K562 (cell line): ENCODE data around the gene ZNF385C. TPM values are rescaled to one million over a fixed set of nuclear protein-coding genes. Genes with fewer than 3 reads are reported as not detected.

Experiments
- CTCF ChIP-seq, 3 experiments: IDR thresholded peaks in 2 of 3; conservative IDR thresholded peaks in 1 of 3; 2 replicates each; pipeline ENCODE4 v1.5.1; 2011 to 2012; ENCODE audit warnings: low read length in 3 of 3, mild to moderate bottlenecking in 3 of 3, control low read depth in 2 of 3, improper control_type of control experiment in 1 of 3, inconsistent platforms in 1 of 3, low read depth in 1 of 3, mixed read lengths in 1 of 3, moderate library complexity in 1 of 3; ENCODE audit not compliant: insufficient read depth in 2 of 3
- ID3 ChIP-seq, 2 experiments: fragments of 250-450 bp in 1 of 2; fragments of 450-650 bp in 1 of 2; sonication (Bioruptor Pico) in 1 of 2; IDR thresholded peaks; 2 replicates each; pipeline versions ENCODE4 v1.6.1 to v1.8.0; 2016 to 2021; ENCODE audit warnings: mild to moderate bottlenecking in 2 of 2, moderate library complexity in 2 of 2, missing compliant biosample characterization in 1 of 2, missing genetic modification characterization in 1 of 2
- KLF13 ChIP-seq: fragments of 450-650 bp; IDR thresholded peaks from 2 replicates; pipeline ENCODE4 v1.6.1; 2016; ENCODE audit warnings: missing genetic modification characterization, low read depth, mild to moderate bottlenecking, missing compliant biosample characterization, moderate library complexity, borderline replicate concordance
- MAFF ChIP-seq: IDR thresholded peaks from 2 replicates; pipeline ENCODE4 v1.6.1; 2012; ENCODE audit warnings: low read length, improper control_type of control experiment
- MAZ ChIP-seq, 2 experiments: fragments of 450-650 bp in 1 of 2; sonication (generic) in 1 of 2; formaldehyde crosslinking; IDR thresholded peaks in 1 of 2; conservative IDR thresholded peaks in 1 of 2; 2 replicates each; pipeline versions ENCODE4 v1.4.0 to v1.5.0; 2020; ENCODE audit warnings: mild to moderate bottlenecking in 1 of 2, missing genetic modification reagents in 1 of 2
- MTA3 ChIP-seq: fragments of 450-650 bp; formaldehyde crosslinking; IDR thresholded peaks from 2 replicates; pipeline ENCODE4 v1.6.1; 2017; ENCODE audit warnings: mild to moderate bottlenecking, borderline replicate concordance
- POLR3G ChIP-seq: IDR thresholded peaks from 2 replicates; pipeline ENCODE4 v1.6.1; 2011; ENCODE audit not compliant: insufficient read length, insufficient replicate concordance; ENCODE audit errors: extremely low read depth
- TOE1 ChIP-seq, 2 experiments: fragments of 450-650 bp in 1 of 2; sonication (generic) in 1 of 2; formaldehyde crosslinking in 1 of 2; IDR thresholded peaks; 2 replicates each; pipeline versions ENCODE4 v1.7.1 to v1.8.0; 2016 to 2022; ENCODE audit warnings: borderline replicate concordance in 2 of 2, mild to moderate bottlenecking in 2 of 2, antibody characterized with exemption in 1 of 2, inconsistent platforms in 1 of 2, low read depth in 1 of 2, missing genetic modification reagents in 1 of 2, moderate library complexity in 1 of 2
- WHSC1 ChIP-seq: IDR thresholded peaks from one replicate; pipeline ENCODE4 v1.6.1; 2012; ENCODE audit warnings: low read length, control low read depth, inconsistent platforms
- XRCC5 ChIP-seq: fragments of 200-400 bp; formaldehyde crosslinking; IDR thresholded peaks from 2 replicates; pipeline ENCODE4 v1.6.1; 2017; ENCODE audit warnings: low read depth, mild to moderate bottlenecking, low read length
- ZBTB2 ChIP-seq: fragments of 450-650 bp; IDR thresholded peaks from 2 replicates; pipeline ENCODE4 v1.6.1; 2016; ENCODE audit warnings: antibody characterized with exemption
- polyA plus RNA-seq, 8 experiments: library from polyadenylated mRNA; depleted of rRNA in 4 of 8; stranded (reverse) in 5 of 8; unstranded in 3 of 8; fragments of >200 nt; fragmentation: Nextera tagmentation in 2 of 8; fragmentation: Illumina TruSeq in 1 of 8; extraction: Ambion mirVana in 2 of 8; extraction: Trizol in 1 of 8; gene quantifications; 2 replicates each; pipeline versions ENCODE4 v1.2.1 to v1.2.3, GENCODE V29; 2011 to 2014; ENCODE audit warnings: inconsistent platforms in 1 of 8, missing spikeins in 1 of 8
- total RNA-seq, 7 experiments: library from RNA; depleted of rRNA in 6 of 7; stranded (reverse); fragments of >200 nt in 6 of 7; fragmentation: Illumina TruSeq in 2 of 7; extraction: Trizol in 2 of 7; gene quantifications; 2 replicates each; pipeline versions ENCODE4 v1.2.1 to v1.2.3, GENCODE V29; 2011 to 2021; ENCODE audit warnings: low replicate concordance in 1 of 7
- TF ChIP-seq, protein P1 (sequence below): fragments of 250-450 bp; sonication (Bioruptor Pico); IDR thresholded peaks from 2 replicates; pipeline ENCODE4 v1.4.0; 2020

Gene ZNF385C
- total and polyA plus RNA-seq, 9 of the 15 experiments (the other 6 are each of a cell fraction or from before 2014, with no cell fraction given), result 0.03 to 0.35 (median 0.18) TPM; not detected in 1

- TF ChIP-seq, protein P1, sequence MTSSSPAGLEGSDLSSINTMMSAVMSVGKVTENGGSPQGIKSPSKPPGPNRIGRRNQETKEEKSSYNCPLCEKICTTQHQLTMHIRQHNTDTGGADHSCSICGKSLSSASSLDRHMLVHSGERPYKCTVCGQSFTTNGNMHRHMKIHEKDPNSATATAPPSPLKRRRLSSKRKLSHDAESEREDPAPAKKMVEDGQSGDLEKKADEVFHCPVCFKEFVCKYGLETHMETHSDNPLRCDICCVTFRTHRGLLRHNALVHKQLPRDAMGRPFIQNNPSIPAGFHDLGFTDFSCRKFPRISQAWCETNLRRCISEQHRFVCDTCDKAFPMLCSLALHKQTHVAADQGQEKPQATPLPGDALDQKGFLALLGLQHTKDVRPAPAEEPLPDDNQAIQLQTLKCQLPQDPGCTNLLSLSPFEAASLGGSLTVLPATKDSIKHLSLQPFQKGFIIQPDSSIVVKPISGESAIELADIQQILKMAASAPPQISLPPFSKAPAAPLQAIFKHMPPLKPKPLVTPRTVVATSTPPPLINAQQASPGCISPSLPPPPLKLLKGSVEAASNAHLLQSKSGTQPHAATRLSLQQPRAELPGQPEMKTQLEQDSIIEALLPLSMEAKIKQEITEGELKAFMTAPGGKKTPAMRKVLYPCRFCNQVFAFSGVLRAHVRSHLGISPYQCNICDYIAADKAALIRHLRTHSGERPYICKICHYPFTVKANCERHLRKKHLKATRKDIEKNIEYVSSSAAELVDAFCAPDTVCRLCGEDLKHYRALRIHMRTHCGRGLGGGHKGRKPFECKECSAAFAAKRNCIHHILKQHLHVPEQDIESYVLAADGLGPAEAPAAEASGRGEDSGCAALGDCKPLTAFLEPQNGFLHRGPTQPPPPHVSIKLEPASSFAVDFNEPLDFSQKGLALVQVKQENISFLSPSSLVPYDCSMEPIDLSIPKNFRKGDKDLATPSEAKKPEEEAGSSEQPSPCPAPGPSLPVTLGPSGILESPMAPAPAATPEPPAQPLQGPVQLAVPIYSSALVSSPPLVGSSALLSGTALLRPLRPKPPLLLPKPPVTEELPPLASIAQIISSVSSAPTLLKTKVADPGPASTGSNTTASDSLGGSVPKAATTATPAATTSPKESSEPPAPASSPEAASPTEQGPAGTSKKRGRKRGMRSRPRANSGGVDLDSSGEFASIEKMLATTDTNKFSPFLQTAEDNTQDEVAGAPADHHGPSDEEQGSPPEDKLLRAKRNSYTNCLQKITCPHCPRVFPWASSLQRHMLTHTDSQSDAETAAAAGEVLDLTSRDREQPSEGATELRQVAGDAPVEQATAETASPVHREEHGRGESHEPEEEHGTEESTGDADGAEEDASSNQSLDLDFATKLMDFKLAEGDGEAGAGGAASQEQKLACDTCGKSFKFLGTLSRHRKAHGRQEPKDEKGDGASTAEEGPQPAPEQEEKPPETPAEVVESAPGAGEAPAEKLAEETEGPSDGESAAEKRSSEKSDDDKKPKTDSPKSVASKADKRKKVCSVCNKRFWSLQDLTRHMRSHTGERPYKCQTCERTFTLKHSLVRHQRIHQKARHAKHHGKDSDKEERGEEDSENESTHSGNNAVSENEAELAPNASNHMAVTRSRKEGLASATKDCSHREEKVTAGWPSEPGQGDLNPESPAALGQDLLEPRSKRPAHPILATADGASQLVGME (CRISPR knock-in tag), result no peak
- no peak for TF ChIP-seq KLF13 (tag)
- TF ChIP-seq MAFF, result no peak
- 0 out of 2 replicates have a peak, but pooled peaks have one; percentile 60 for TF ChIP-seq XRCC5
- no peak for TF ChIP-seq ID3 (CRISPR knock-in tag; IDR thresholded peaks at IDR 0.05)
- TF ChIP-seq ID3 (tag; IDR thresholded peaks at IDR 0.05), result no peak
- peak; percentile 37; the same call in 1 of the 2 replicates for TF ChIP-seq ZBTB2
- TF ChIP-seq CTCF (IDR thresholded peaks at IDR 0.05 in 2 of 3, conservative IDR thresholded peaks at IDR 0.05 in 1 of 3; ENCODE audit: insufficient read depth in 2 of 3, low read depth in 1 of 3, low read length in 3 of 3), result peak; percentile 81 to 97 (median 87)
- TF ChIP-seq MAZ (CRISPR knock-in tag; conservative IDR thresholded peaks at IDR 0.05 in 1 of 2, IDR thresholded peaks at IDR 0.05 in 1 of 2), result peak in 1 of 2 experiments; percentile 38; a peak in 1 of 4 replicates
- TF ChIP-seq MTA3, result peak; percentile 47; the same call in 1 of the 2 replicates
- TF ChIP-seq POLR3G, result no peak
- TF ChIP-seq TOE1 (IDR thresholded peaks at IDR 0.05; ENCODE audit: borderline replicate concordance), result peak; percentile 29; the same call in 1 of the 2 replicates
- TF ChIP-seq TOE1 (CRISPR knock-in tag; IDR thresholded peaks at IDR 0.05; ENCODE audit: borderline replicate concordance, low read depth), result no peak
- TF ChIP-seq WHSC1, result no peak
Measured at GRCh38 chr17:42067371-42068091, 30.7 kb downstream of the ZNF385C start (continued).
